ENCODE data around the gene YBX3. TPM values are rescaled to one million over a fixed set of nuclear protein-coding genes. Genes with fewer than 3 reads are reported as not detected.
A peak's percentile ranks its signal among the peaks of the same experiment; 100 is the strongest.

The YBX3 gene
- total and polyA plus RNA-seq, 11 donors = 399 to 2,225 (median 790) TPM

- intact Hi-C loops (cut with DNase I) = loop anchor here in 3 of 10 donors (2.0 to 10.0 kb wide), 3 partner anchors 34 to 502 kb away; partner anchors contain the start of gene GABARAPL1 (in 2 of the 3)
- peak; percentile 75 to 94 (median 92) for ATAC-seq
- no peak for TF ChIP-seq CTCF (IDR thresholded peaks at IDR 0.05)
- no peak for TF ChIP-seq POLR2A (IDR thresholded peaks at IDR 0.05)
- Histone ChIP-seq H3K4me1 (peaks cover 13 to 66% (median 54%) of the 10 kb centered on the region in 12 donors), H3K4me3 (peak overlapping the region in 8 of 12 donors; percentile 12 to 30 (median 21)), H3K36me3 (peaks cover 0 to 58% (median 40%) of the 10 kb centered on the region in 9 donors), H3K27me3 (no peaks in the 10 kb centered on the region), H3K27ac (peak overlapping the region; percentile 37 to 100 (median 98)), H3K9me3 (no peaks in the 10 kb centered on the region)
- peak; percentile 78 to 87 (median 84) for DNase-seq
- WGBS, 4 donors = 5 to 33% (median 14%) methylated on average over 6 of the region's 6 CpGs
Measured at GRCh38 chr12:10716704-10717315, 6.3 kb downstream of the YBX3 start.

DNA sequence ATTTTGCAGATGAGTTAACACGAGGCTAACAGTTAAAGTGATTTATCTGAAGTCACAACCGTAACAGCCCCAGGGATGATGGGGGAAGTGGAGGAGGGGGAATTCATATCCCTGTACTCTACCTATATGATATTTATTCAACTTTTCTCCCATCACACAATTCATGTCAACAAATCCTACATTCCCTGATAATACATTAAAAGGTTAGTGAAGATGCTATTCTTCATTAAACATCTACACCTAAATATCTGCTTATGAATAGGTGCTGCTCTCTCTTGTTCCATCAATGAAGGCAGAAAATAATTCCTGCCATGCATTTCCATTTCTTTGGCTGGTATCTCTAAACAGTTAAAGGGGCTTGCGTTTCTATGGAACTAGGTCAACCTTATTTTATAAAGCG lies 6.8 kb downstream of the YBX3 start:
- 25 to 51% (median 35%) methylated on average over 4 of the region's 4 CpGs for WGBS, 4 donors
- Histone ChIP-seq H3K27me3 (no peaks in the 10 kb centered on the region), H3K9me3 (no peaks in the 10 kb centered on the region), H3K36me3 (peaks cover 0 to 64% (median 45%) of the 10 kb centered on the region in 9 donors), H3K4me3 (peak overlapping the region in 6 of 12 donors; percentile 11 to 30 (median 19)), H3K4me1 (peaks cover 13 to 62% (median 55%) of the 10 kb centered on the region in 12 donors), H3K27ac (peak overlapping the region; percentile 37 to 100 (median 98))
- DNase-seq (no peak), ATAC-seq (no peak)
- TF ChIP-seq CTCF (IDR thresholded peaks at IDR 0.05) = no peak
- TF ChIP-seq POLR2A (IDR thresholded peaks at IDR 0.05) = no peak
- intact Hi-C loops (cut with DNase I) = loop anchor here in 3 of 10 donors (2.0 to 10.0 kb wide), 3 partner anchors 35 to 501 kb away; partner anchors contain the start of gene GABARAPL1 (in 2 of the 3)

- no peak for TF ChIP-seq POLR2A (IDR thresholded peaks at IDR 0.05)
- no peak for TF ChIP-seq CTCF (IDR thresholded peaks at IDR 0.05)
- no peak for DNase-seq
- Histone ChIP-seq H3K27ac (peak overlapping the region in 4 of 12 donors; percentile 98 to 99 (median 98)), H3K27me3 (no peaks in the 10 kb centered on the region), H3K36me3 (peaks cover 0 to 72% (median 53%) of the 10 kb centered on the region in 9 donors), H3K4me3 (no peak overlapping the region), H3K9me3 (no peaks in the 10 kb centered on the region), H3K4me1 (peaks cover 7 to 54% (median 47%) of the 10 kb centered on the region in 12 donors)
- ATAC-seq = no peak
- intact Hi-C loops (cut with DNase I) = loop anchor here in 3 of 10 donors (5.0 to 10.0 kb wide), 2 partner anchors 37 to 501 kb away; partner anchors contain the start of gene GABARAPL1 (in 2 of the 3)
- WGBS, 4 donors = 90 to 95% (median 93%) methylated on average over 6 of the region's 6 CpGs
Measured at GRCh38 chr12:10715491-10715890, 7.6 kb downstream of the YBX3 start.

- peaks cover 0 to 100% (median 92%) of the 10 kb centered on the region in 9 donors for H3K36me3 ChIP-seq
- intact Hi-C loops (cut with DNase I) = loop anchor here in 2 of 10 donors (1.0 to 10.0 kb wide), 2 partner anchors 10 to 495 kb away; partner anchors contain the start of gene GABARAPL1 (in 2 of the 2)
- H3K4me3 ChIP-seq = no peak overlapping the region
- no peaks in the 10 kb centered on the region for H3K27me3 ChIP-seq
- TF ChIP-seq CTCF (IDR thresholded peaks at IDR 0.05) (no peak), POLR2A (IDR thresholded peaks at IDR 0.05) (no peak)
- peak overlapping the region in 8 of 12 donors; percentile 17 to 85 (median 73) for H3K27ac ChIP-seq
- DNase-seq (no peak), ATAC-seq (peak in 1 of 4 donors; percentile 15)
- H3K4me1 ChIP-seq = peaks cover 0 to 50% (median 23%) of the 10 kb centered on the region in 12 donors
- WGBS, 4 donors = 94 to 96% (median 95%) methylated on average over 16 of the region's 16 CpGs
- H3K9me3 ChIP-seq = no peaks in the 10 kb centered on the region
Measured at GRCh38 chr12:10709808-10710207, 13.3 kb downstream of the YBX3 start.

All from heart left ventricle (tissue), 16 donors.